H9 (cell line): Measurements from ENCODE around the gene CRYBA2. TPM values are rescaled to one million over a fixed set of nuclear protein-coding genes. Genes with fewer than 3 reads are reported as not detected.

Experiments used
- DNase-seq: peaks from one replicate; pipeline ENCODE4 v3.0.0-alpha.2; 2017
- H2AFZ ChIP-seq: one replicate; pipeline ENCODE4 v1.6.1; 2013; ENCODE audit warnings: mild to moderate bottlenecking, low read length, control low read depth, moderate library complexity
- H2AK5ac ChIP-seq: 2 replicates; pipeline ENCODE4 v1.6.1; 2013; ENCODE audit warnings: low read length, control low read depth, mixed read lengths; ENCODE audit not compliant: insufficient read length
- H2BK120ac ChIP-seq: one replicate; pipeline ENCODE4 v1.6.1; 2013; ENCODE audit warnings: low read depth, mild to moderate bottlenecking, low read length, control low read depth, inconsistent platforms; ENCODE audit not compliant: poor library complexity, severe bottlenecking
- H2BK12ac ChIP-seq: 2 replicates; pipeline ENCODE4 v1.6.1; 2013; ENCODE audit warnings: low read length, control low read depth, mixed read lengths, low read depth; ENCODE audit not compliant: insufficient read length
- H2BK15ac ChIP-seq: 2 replicates; pipeline ENCODE4 v1.6.1; 2013; ENCODE audit warnings: low read depth, low read length, control low read depth
- H2BK20ac ChIP-seq: one replicate; pipeline ENCODE4 v1.6.1; 2013; ENCODE audit warnings: low read depth, mild to moderate bottlenecking, low read length, control low read depth, inconsistent platforms; ENCODE audit not compliant: poor library complexity, severe bottlenecking
- H2BK5ac ChIP-seq: 2 replicates; pipeline ENCODE4 v1.6.1; 2013; ENCODE audit warnings: low read length, control low read depth, mixed read lengths; ENCODE audit not compliant: insufficient read length
- H3K14ac ChIP-seq: 2 replicates; pipeline ENCODE4 v1.6.1; 2013; ENCODE audit warnings: low read length, control low read depth; ENCODE audit not compliant: insufficient read depth
- H3K18ac ChIP-seq: 2 replicates; pipeline ENCODE4 v1.6.1; 2013; ENCODE audit warnings: low read depth, mild to moderate bottlenecking, mixed read lengths, low read length, control low read depth; ENCODE audit not compliant: insufficient read length
- H3K23ac ChIP-seq: 2 replicates; pipeline ENCODE4 v1.6.1; 2013; ENCODE audit warnings: low read length, control low read depth, mixed read lengths, low read depth; ENCODE audit not compliant: insufficient read length
- H3K23me2 ChIP-seq: 2 replicates; pipeline ENCODE4 v1.6.1; 2013; ENCODE audit warnings: low read depth, mild to moderate bottlenecking, mixed read lengths, low read length, control low read depth; ENCODE audit not compliant: insufficient read length, poor library complexity, severe bottlenecking
- H3K27ac ChIP-seq: 2 replicates; pipeline ENCODE4 v1.5.1; 2013; ENCODE audit warnings: low read length, control low read depth, mixed read lengths, low read depth; ENCODE audit not compliant: insufficient read length
- H3K27me3 ChIP-seq: 2 replicates; pipeline ENCODE4 v1.6.1; 2013; ENCODE audit warnings: low read length, control low read depth, inconsistent platforms; ENCODE audit not compliant: insufficient read depth
- H3K4ac ChIP-seq: 2 replicates; pipeline ENCODE4 v1.6.1; 2013; ENCODE audit warnings: low read depth, mild to moderate bottlenecking, control low read depth, inconsistent platforms, low read length, moderate library complexity
- H3K4me1 ChIP-seq: 2 replicates; pipeline ENCODE4 v1.6.1; 2013; ENCODE audit warnings: low read length, control low read depth, inconsistent platforms; ENCODE audit not compliant: insufficient read depth
- H3K4me2 ChIP-seq: 2 replicates; pipeline ENCODE4 v1.6.1; 2013; ENCODE audit warnings: low read length, control low read depth, mixed read lengths; ENCODE audit not compliant: insufficient read length, insufficient read depth
- H3K56ac ChIP-seq: 2 replicates; pipeline ENCODE4 v1.6.1; 2013; ENCODE audit warnings: low read depth, mild to moderate bottlenecking, mixed read lengths, low read length, control low read depth; ENCODE audit not compliant: insufficient read length
- H3K79me1 ChIP-seq: 2 replicates; pipeline ENCODE4 v1.6.1; 2013; ENCODE audit warnings: low read depth, mild to moderate bottlenecking, moderate library complexity, low read length, control low read depth, inconsistent platforms; ENCODE audit not compliant: insufficient read depth, poor library complexity, severe bottlenecking
- H3K79me2 ChIP-seq: 2 replicates; pipeline ENCODE4 v1.6.1; 2013; ENCODE audit warnings: low read length, control low read depth, inconsistent platforms; ENCODE audit not compliant: insufficient read depth
- H3K9ac ChIP-seq: 2 replicates; pipeline ENCODE4 v1.6.1; 2013; ENCODE audit warnings: low read length, control low read depth, mixed read lengths; ENCODE audit not compliant: insufficient read length; ENCODE audit errors: extremely low read depth
- H3K9me3 ChIP-seq: one replicate; pipeline ENCODE4 v1.6.1; 2013; ENCODE audit warnings: low read depth, low read length, inconsistent platforms; ENCODE audit not compliant: control insufficient read depth
- H3T11ph ChIP-seq: one replicate; pipeline ENCODE4 v1.6.1; 2013; ENCODE audit warnings: mild to moderate bottlenecking, low read length, control low read depth, inconsistent platforms
- H4K20me1 ChIP-seq: one replicate; pipeline ENCODE4 v1.6.1; 2013; ENCODE audit not compliant: control insufficient read depth, insufficient read length, insufficient read depth
- H4K5ac ChIP-seq: 2 replicates; pipeline ENCODE4 v1.6.1; 2013; ENCODE audit warnings: low read depth, mild to moderate bottlenecking, mixed read lengths, low read length, control low read depth; ENCODE audit not compliant: insufficient read length
- H4K8ac ChIP-seq: replicated peaks from 2 replicates; pipeline ENCODE4 v1.6.1; 2013; ENCODE audit warnings: low read length, control low read depth, mixed read lengths, low read depth; ENCODE audit not compliant: insufficient read length
- H4K91ac ChIP-seq: 2 replicates; pipeline ENCODE4 v1.6.1; 2013; ENCODE audit warnings: low read depth, mild to moderate bottlenecking, moderate library complexity, mixed read lengths, low read length, control low read depth; ENCODE audit not compliant: insufficient read length
- H3K27ac Mint-ChIP-seq, 3 experiments: 2 replicates in 2 of 3; 3 replicates in 1 of 3; pipeline ENCODE4 v1.8.0; 2020 to 2021; ENCODE audit warnings: mixed read lengths in 3 of 3, mild to moderate bottlenecking in 1 of 3, moderate library complexity in 1 of 3
- H3K27me3 Mint-ChIP-seq: 2 replicates; pipeline ENCODE4 v1.8.0; 2021; ENCODE audit warnings: low read depth, mild to moderate bottlenecking, moderate library complexity, mixed read lengths
- H3K36me3 Mint-ChIP-seq, 3 experiments: 2 replicates in 2 of 3; 3 replicates in 1 of 3; pipeline ENCODE4 v1.8.0; 2020 to 2021; ENCODE audit warnings: low read depth in 3 of 3, mixed read lengths in 3 of 3; ENCODE audit not compliant: insufficient read depth in 1 of 3
- H3K4me1 Mint-ChIP-seq, 2 experiments: 2 replicates each; pipeline ENCODE4 v1.8.0; 2020; ENCODE audit warnings: mixed read lengths in 2 of 2
- H3K4me3 Mint-ChIP-seq, 2 experiments: 2 replicates in 1 of 2; 3 replicates in 1 of 2; pipeline ENCODE4 v1.8.0; 2020 to 2021; ENCODE audit warnings: mild to moderate bottlenecking in 2 of 2, mixed read lengths in 2 of 2, moderate library complexity in 1 of 2
- H3K9me3 Mint-ChIP-seq, 2 experiments: 2 replicates in 1 of 2; 3 replicates in 1 of 2; pipeline ENCODE4 v1.8.0; 2020; ENCODE audit warnings: mild to moderate bottlenecking in 2 of 2, mixed read lengths in 2 of 2, moderate library complexity in 1 of 2
- WGBS: extraction: QIAGEN DNeasy Blood & Tissue Kit; methylation state at CpG from one replicate; pipeline ENCODE4 v1.1.7; 2013; ENCODE audit warnings: missing lambda C conversion rate, low lambda C conversion rate, mixed read lengths; ENCODE audit not compliant: insufficient read length; ENCODE audit errors: extremely low coverage; 5-methylcytosine and 5-hydroxymethylcytosine counted together
- total RNA-seq: library from RNA; stranded (reverse); gene quantifications from 2 replicates; pipeline ENCODE4 v1.2.1, GENCODE V29; 2021
- TF ChIP-seq, protein P1 (sequence below): fragments of 200-600 bp; sonication (generic); conservative IDR thresholded peaks from 3 replicates; pipeline ENCODE4 v1.8.0; 2021; ENCODE audit warnings: antibody characterized with exemption, mild to moderate bottlenecking

The CRYBA2 gene
- total RNA-seq, 1 experiment from 2014 or later, result not detected

DNA sequence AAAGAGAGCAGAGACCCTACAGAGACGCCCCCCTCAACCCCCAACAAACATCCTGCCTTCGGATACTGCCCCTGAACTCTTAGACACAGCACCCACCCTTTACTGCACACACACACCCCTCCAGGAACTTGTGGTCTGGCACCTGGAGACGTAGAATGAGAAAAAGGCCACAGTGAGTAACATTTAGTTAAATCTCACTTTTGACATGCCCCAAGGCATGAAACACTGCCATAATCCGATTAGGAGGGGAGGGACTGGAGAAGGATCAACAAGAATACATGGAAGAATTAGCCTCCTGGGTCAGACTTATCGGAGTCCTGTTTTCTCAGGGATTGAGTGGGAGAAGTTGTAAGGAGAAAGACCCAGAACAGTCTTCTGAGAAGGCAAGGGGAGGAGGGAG, 29.6 kb downstream of the CRYBA2 start:
- Mint-ChIP-seq H3K27ac (peak overlapping the region in 2 of 3 experiments; percentile 22 to 96; a peak in 2 of 7 replicates), H3K4me3 (peak overlapping the region; percentile 78 to 84), H3K36me3 (no peaks in the 10 kb centered on the region; a peak in 3 of 7 replicates), H3K27me3 (peaks cover 64% of the 10 kb centered on the region), H3K4me1 (peaks cover 21 to 34% of the 10 kb centered on the region in 2 experiments), H3K9me3 (peaks cover 0 to 2% of the 10 kb centered on the region in 2 experiments; a peak in 2 of 5 replicates)
- no peak overlapping the region for H3K23ac ChIP-seq
- H3K79me2 ChIP-seq, result no peaks in the 10 kb centered on the region
- H3K27ac ChIP-seq, result no peak overlapping the region
- H3T11ph ChIP-seq, result no peak overlapping the region
- peaks cover 16% of the 10 kb centered on the region for H3K23me2 ChIP-seq
- no peak overlapping the region for H4K5ac ChIP-seq
- H3K4me1 ChIP-seq, result peaks cover 4% of the 10 kb centered on the region; the same call in 1 of the 2 replicates
- TF ChIP-seq, protein P1, sequence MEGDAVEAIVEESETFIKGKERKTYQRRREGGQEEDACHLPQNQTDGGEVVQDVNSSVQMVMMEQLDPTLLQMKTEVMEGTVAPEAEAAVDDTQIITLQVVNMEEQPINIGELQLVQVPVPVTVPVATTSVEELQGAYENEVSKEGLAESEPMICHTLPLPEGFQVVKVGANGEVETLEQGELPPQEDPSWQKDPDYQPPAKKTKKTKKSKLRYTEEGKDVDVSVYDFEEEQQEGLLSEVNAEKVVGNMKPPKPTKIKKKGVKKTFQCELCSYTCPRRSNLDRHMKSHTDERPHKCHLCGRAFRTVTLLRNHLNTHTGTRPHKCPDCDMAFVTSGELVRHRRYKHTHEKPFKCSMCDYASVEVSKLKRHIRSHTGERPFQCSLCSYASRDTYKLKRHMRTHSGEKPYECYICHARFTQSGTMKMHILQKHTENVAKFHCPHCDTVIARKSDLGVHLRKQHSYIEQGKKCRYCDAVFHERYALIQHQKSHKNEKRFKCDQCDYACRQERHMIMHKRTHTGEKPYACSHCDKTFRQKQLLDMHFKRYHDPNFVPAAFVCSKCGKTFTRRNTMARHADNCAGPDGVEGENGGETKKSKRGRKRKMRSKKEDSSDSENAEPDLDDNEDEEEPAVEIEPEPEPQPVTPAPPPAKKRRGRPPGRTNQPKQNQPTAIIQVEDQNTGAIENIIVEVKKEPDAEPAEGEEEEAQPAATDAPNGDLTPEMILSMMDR, result no peak
- H3K79me1 ChIP-seq, result no peaks in the 10 kb centered on the region
- H3K4ac ChIP-seq, result no peak overlapping the region
- no peak overlapping the region for H4K91ac ChIP-seq
- no peak overlapping the region for H2AK5ac ChIP-seq
- H3K18ac ChIP-seq, result peak overlapping the region; percentile 29
- no CpG with 5 or more reads among the region's 5 CpGs for WGBS
- no peak overlapping the region; the same call in 1 of the 2 replicates for H3K14ac ChIP-seq
- no peak overlapping the region for H2BK15ac ChIP-seq
- H3K9me3 ChIP-seq, result no peaks in the 10 kb centered on the region
- no peak overlapping the region for H2BK5ac ChIP-seq
- no peaks in the 10 kb centered on the region for H4K20me1 ChIP-seq
- H2BK12ac ChIP-seq, result no peak overlapping the region
- no peak overlapping the region for H2BK120ac ChIP-seq
- H3K27me3 ChIP-seq, result peaks cover 20% of the 10 kb centered on the region
- H2BK20ac ChIP-seq, result no peak overlapping the region
- no peak overlapping the region for H3K9ac ChIP-seq
- H4K8ac ChIP-seq, result no peak overlapping the region
- no peak overlapping the region for H2AFZ ChIP-seq
- no peak for DNase-seq
- peak overlapping the region; percentile 49 for H3K4me2 ChIP-seq
- no peak overlapping the region for H3K56ac ChIP-seq
